Measurements from ENCODE around the gene EPHX1. TPM values are rescaled to one million over a fixed set of nuclear protein-coding genes. Genes with fewer than 3 reads are reported as not detected.
"Not testable (repeated sequence)": the region's sequence is repeated elsewhere in the genome, so short reads cannot be mapped to it uniquely, and the experiment has no call there.

EPHX1 gene
- total RNA-seq, 1 donor from 2014 or later = 41.5 TPM

- H3K27me3 Mint-ChIP-seq = no peaks in the 10 kb centered on the region
- DNase-seq (ENCODE audit: low spot score, unreplicated experiment) = no peak
- TF ChIP-seq, protein P1, sequence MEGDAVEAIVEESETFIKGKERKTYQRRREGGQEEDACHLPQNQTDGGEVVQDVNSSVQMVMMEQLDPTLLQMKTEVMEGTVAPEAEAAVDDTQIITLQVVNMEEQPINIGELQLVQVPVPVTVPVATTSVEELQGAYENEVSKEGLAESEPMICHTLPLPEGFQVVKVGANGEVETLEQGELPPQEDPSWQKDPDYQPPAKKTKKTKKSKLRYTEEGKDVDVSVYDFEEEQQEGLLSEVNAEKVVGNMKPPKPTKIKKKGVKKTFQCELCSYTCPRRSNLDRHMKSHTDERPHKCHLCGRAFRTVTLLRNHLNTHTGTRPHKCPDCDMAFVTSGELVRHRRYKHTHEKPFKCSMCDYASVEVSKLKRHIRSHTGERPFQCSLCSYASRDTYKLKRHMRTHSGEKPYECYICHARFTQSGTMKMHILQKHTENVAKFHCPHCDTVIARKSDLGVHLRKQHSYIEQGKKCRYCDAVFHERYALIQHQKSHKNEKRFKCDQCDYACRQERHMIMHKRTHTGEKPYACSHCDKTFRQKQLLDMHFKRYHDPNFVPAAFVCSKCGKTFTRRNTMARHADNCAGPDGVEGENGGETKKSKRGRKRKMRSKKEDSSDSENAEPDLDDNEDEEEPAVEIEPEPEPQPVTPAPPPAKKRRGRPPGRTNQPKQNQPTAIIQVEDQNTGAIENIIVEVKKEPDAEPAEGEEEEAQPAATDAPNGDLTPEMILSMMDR (IDR thresholded peaks at IDR 0.05; ENCODE audit: unreplicated experiment) = no peak
- no peak overlapping the region for H3K27ac Mint-ChIP-seq
- H3K4me3 Mint-ChIP-seq (ENCODE audit: low read depth) = no peak overlapping the region
- H3K4me1 Mint-ChIP-seq (ENCODE audit: low read depth) = no peaks in the 10 kb centered on the region
- no peaks in the 10 kb centered on the region for H3K9me3 Mint-ChIP-seq (ENCODE audit: low read depth)
- H3K36me3 Mint-ChIP-seq (ENCODE audit: insufficient read depth) = peaks cover 20% of the 10 kb centered on the region
Observed at GRCh38 chr1:225834417-225835329, 24.7 kb downstream of the EPHX1 start.

GRCh38 chr1:225835856-225836255 is 25.9 kb downstream of the EPHX1 start:
- DNase-seq (ENCODE audit: low spot score, unreplicated experiment) = no peak
- Mint-ChIP-seq H3K27me3 (no peaks in the 10 kb centered on the region), H3K4me1 (ENCODE audit: low read depth) (no peaks in the 10 kb centered on the region), H3K9me3 (ENCODE audit: low read depth) (no peaks in the 10 kb centered on the region), H3K27ac (no peak overlapping the region), H3K4me3 (ENCODE audit: low read depth) (no peak overlapping the region), H3K36me3 (ENCODE audit: insufficient read depth) (peaks cover 22% of the 10 kb centered on the region)
- TF ChIP-seq, protein P1 (IDR thresholded peaks at IDR 0.05; ENCODE audit: unreplicated experiment) = no peak

DNA sequence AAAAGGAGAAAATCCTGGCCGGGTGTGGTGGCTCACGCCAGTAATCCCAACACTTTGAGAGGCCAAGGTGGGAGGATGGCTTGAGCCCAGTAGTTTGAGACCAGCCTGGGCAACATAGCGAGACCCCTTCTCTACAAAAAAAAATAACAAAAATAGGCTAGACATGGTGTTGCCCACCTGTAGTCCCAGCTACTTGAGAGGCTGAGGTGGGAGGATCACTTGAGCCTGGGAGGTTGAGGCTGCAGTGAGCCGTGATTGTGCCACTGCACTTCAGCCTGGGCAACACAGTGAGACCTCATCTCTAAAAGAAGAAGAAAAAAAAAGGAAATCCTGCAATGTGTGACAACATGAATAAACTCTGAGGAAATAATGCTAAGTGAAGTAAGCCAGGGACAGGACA is 26.4 kb downstream of the EPHX1 start:
- peaks cover 21% of the 10 kb centered on the region for H3K36me3 Mint-ChIP-seq (ENCODE audit: insufficient read depth)
- DNase-seq (ENCODE audit: low spot score, unreplicated experiment); H3K9me3 Mint-ChIP-seq (ENCODE audit: low read depth); H3K27ac Mint-ChIP-seq; H3K27me3 Mint-ChIP-seq; H3K4me1 Mint-ChIP-seq (ENCODE audit: low read depth); H3K4me3 Mint-ChIP-seq (ENCODE audit: low read depth): not testable (repeated sequence)

DNA sequence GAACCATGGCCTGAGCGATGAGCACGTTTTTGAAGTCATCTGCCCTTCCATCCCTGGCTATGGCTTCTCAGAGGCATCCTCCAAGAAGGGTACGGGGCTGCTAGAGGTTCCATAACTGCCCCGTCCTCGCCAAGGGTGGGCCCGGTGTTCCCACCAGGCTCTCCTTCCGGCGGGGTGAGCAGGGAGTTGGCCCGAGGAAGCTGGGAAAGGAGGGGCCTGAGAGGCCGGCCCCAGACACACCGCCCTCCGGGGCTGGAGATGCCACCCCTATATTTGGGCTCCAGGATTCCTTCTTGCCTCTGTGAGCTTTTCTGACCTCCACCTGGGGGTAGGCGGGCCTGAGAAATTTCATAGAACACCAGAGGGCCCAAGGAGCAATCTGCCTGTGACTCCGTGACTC is 28.9 kb downstream of the EPHX1 start:
- H3K4me3 Mint-ChIP-seq (ENCODE audit: low read depth) = no peak overlapping the region
- no peak for DNase-seq (ENCODE audit: low spot score, unreplicated experiment)
- H3K9me3 Mint-ChIP-seq (ENCODE audit: low read depth) = no peaks in the 10 kb centered on the region
- H3K36me3 Mint-ChIP-seq (ENCODE audit: insufficient read depth) = peaks cover 9% of the 10 kb centered on the region
- H3K27me3 Mint-ChIP-seq = no peaks in the 10 kb centered on the region
- no peak overlapping the region for H3K27ac Mint-ChIP-seq
- TF ChIP-seq, protein P1 (IDR thresholded peaks at IDR 0.05; ENCODE audit: unreplicated experiment) = no peak
- H3K4me1 Mint-ChIP-seq (ENCODE audit: low read depth) = peaks cover 2% of the 10 kb centered on the region

DNA sequence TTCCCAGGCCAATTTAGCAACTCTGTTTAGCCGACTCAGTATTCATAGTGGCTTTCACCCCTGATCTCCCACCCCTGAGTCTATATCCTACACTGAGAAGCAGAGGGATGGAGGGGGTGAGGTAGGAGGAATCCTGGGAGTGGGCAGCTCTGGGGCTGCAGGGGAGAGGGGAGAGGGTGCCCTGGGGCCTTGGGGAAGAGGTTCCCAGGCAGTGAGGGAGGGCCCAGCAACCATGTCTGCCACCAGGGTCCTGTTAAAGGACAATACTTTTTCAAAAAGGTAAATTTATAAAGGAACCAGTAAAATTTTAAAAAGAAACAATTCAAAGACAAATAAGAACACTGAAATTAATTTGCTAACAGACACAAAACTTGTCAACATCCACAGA is 30.3 kb downstream of the EPHX1 start:
- no peaks in the 10 kb centered on the region for H3K9me3 Mint-ChIP-seq (ENCODE audit: low read depth)
- peaks cover 7% of the 10 kb centered on the region for H3K36me3 Mint-ChIP-seq (ENCODE audit: insufficient read depth)
- H3K27me3 Mint-ChIP-seq = no peaks in the 10 kb centered on the region
- H3K27ac Mint-ChIP-seq = no peak overlapping the region
- H3K4me1 Mint-ChIP-seq (ENCODE audit: low read depth) = peaks cover 2% of the 10 kb centered on the region
- no peak overlapping the region for H3K4me3 Mint-ChIP-seq (ENCODE audit: low read depth)
- TF ChIP-seq, protein P1 (IDR thresholded peaks at IDR 0.05; ENCODE audit: unreplicated experiment) = no peak
- DNase-seq (ENCODE audit: low spot score, unreplicated experiment) = no peak

DNA sequence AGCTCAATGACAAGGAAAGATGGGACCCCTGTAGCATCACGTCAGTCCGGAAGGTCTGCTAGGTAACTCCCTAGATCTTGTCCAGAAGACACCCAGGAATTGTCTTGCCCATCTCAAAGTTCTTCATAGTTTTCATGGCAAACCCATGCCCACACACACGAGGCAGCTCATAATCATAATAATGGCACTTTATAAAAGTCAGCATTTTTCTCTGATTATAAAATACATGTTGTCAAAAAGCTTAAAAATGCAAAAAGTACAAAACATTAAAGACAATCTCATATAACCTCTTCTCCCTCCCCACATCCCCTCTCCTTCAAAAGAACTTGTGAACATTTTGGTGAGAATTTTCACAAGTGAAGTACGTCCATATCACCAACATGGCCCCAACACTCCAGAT is 30.8 kb downstream of the EPHX1 start:
- H3K9me3 Mint-ChIP-seq (ENCODE audit: low read depth) = no peaks in the 10 kb centered on the region
- H3K4me1 Mint-ChIP-seq (ENCODE audit: low read depth) = peaks cover 5% of the 10 kb centered on the region
- H3K27ac Mint-ChIP-seq = no peak overlapping the region
- no peaks in the 10 kb centered on the region for H3K27me3 Mint-ChIP-seq
- peaks cover 9% of the 10 kb centered on the region for H3K36me3 Mint-ChIP-seq (ENCODE audit: insufficient read depth)
- DNase-seq (ENCODE audit: low spot score, unreplicated experiment) = no peak
- no peak overlapping the region for H3K4me3 Mint-ChIP-seq (ENCODE audit: low read depth)
- TF ChIP-seq, protein P1 (IDR thresholded peaks at IDR 0.05; ENCODE audit: unreplicated experiment) = no peak

Measured in progenitor cell of endocrine pancreas (in vitro differentiated cells).